HepG2 (cell line): Measurements from ENCODE around the gene DNAJA3. TPM values are rescaled to one million over a fixed set of nuclear protein-coding genes. Genes with fewer than 3 reads are reported as not detected.

ENCODE experiments used
- ATAC-seq: fragments of 200-7000 bp; cut with Tn5 transposase; 3 replicates; pipeline ENCODE4 v1.9.1; 2020; ENCODE audit warnings: mild to moderate bottlenecking, moderate library complexity
- BruUV-seq: library from RNA; stranded (reverse); fragments of 400-500 nt; replicated peaks from 2 replicates; lab custom pipeline; 2021; lab: Mats Ljungman, UMichigan
- CTCF ChIA-PET: fragments of 300-600 bp; formaldehyde crosslinking; extraction: SDS; loops from one replicate; lab custom pipeline; 2021; ENCODE audit warnings: low total read pairs, inconsistent platforms, low intra/inter-chr PET ratio; lab: Yijun Ruan, JAX
- POLR2A ChIA-PET: fragments of 350-600 bp; sonication (Branson Sonifier 250); formaldehyde crosslinking; loops from one replicate; lab custom pipeline; 2020; ENCODE audit warnings: antibody characterized with exemption, inconsistent platforms; lab: Yijun Ruan, JAX
- DNase-seq: peaks from one replicate; pipeline ENCODE4 v3.0.0-alpha.2; 2015; ENCODE audit warnings: low spot score
- FAIRE-seq: peaks from 3 replicates; lab custom pipeline; 2011; peaks lifted over from hg19 to GRCh38; lab: Jason Lieb, UNC
- H2AFZ ChIP-seq: one replicate; pipeline ENCODE4 v1.6.1; 2011; ENCODE audit warnings: low read length, inconsistent platforms
- H3K27ac ChIP-seq: fragments of 300-600 bp; 3 replicates; pipeline ENCODE4 v1.8.0; 2011; ENCODE audit warnings: mixed run types, mild to moderate bottlenecking, mixed read lengths, low read length, inconsistent platforms; ENCODE audit not compliant: insufficient read depth; ENCODE audit errors: extremely low read length
- H3K27me3 ChIP-seq, 2 experiments: fragments of 200-600 bp in 1 of 2; 2 replicates in 1 of 2; 3 replicates in 1 of 2; pipeline versions ENCODE4 v1.6.0 to v1.8.0; 2011; ENCODE audit warnings: low read length in 2 of 2, mild to moderate bottlenecking in 2 of 2, moderate library complexity in 2 of 2, inconsistent platforms in 1 of 2; ENCODE audit not compliant: insufficient read depth in 2 of 2, control insufficient read depth in 1 of 2
- H3K36me3 ChIP-seq, 2 experiments: fragments of 200-600 bp in 1 of 2; replicated peaks in 1 of 2; 2 replicates in 1 of 2; 3 replicates in 1 of 2; pipeline versions ENCODE4 v1.5.1 to v1.8.0; 2011; ENCODE audit warnings: low read length in 2 of 2, inconsistent platforms in 1 of 2; ENCODE audit not compliant: insufficient read depth in 2 of 2, control insufficient read depth in 1 of 2
- H3K4me1 ChIP-seq: 2 replicates; pipeline ENCODE4 v1.5.1; 2012; ENCODE audit warnings: low read length, inconsistent platforms; ENCODE audit not compliant: insufficient read depth
- H3K4me2 ChIP-seq: 2 replicates; pipeline ENCODE4 v1.6.0; 2011; ENCODE audit warnings: low read depth, low read length, inconsistent platforms
- H3K4me3 ChIP-seq, 3 experiments: fragments of 200-600 bp in 1 of 3; sonication (generic), shearing (Covaris generic) in 1 of 3; replicated peaks in 1 of 3; 2 replicates each; pipeline ENCODE4 v1.5.1; 2011 to 2016; ENCODE audit warnings: low read length in 3 of 3, inconsistent platforms in 2 of 3, low read depth in 2 of 3, mild to moderate bottlenecking in 2 of 3, control low read depth in 1 of 3, mixed read lengths in 1 of 3; ENCODE audit not compliant: insufficient read depth in 1 of 3
- H3K79me2 ChIP-seq: one replicate; pipeline ENCODE4 v1.6.1; 2011; ENCODE audit warnings: low read length, inconsistent platforms; ENCODE audit not compliant: insufficient read depth
- H3K9ac ChIP-seq: 2 replicates; pipeline ENCODE4 v1.6.0; 2011; ENCODE audit warnings: mild to moderate bottlenecking, low read depth, low read length, inconsistent platforms; ENCODE audit not compliant: insufficient read depth
- H3K9me3 ChIP-seq: 2 replicates; pipeline ENCODE4 v1.5.1; 2012; ENCODE audit warnings: mild to moderate bottlenecking, low read length
- H4K20me1 ChIP-seq: 2 replicates; pipeline ENCODE4 v1.6.0; 2011; ENCODE audit warnings: inconsistent platforms, mild to moderate bottlenecking, low read length, moderate library complexity; ENCODE audit not compliant: insufficient read depth
- BCL6 ChIP-seq: IDR thresholded peaks from 2 replicates; pipeline ENCODE4 v1.6.1; 2016; ENCODE audit warnings: missing genetic modification reagents, missing compliant biosample characterization
- FOXC1 ChIP-seq: sonication (generic); formaldehyde crosslinking; IDR thresholded peaks from 2 replicates; pipeline ENCODE4 v1.8.0; 2022; ENCODE audit warnings: mild to moderate bottlenecking, missing genetic modification reagents, borderline replicate concordance
- MIXL1 ChIP-seq: IDR thresholded peaks from 2 replicates; pipeline ENCODE4 v1.6.1; 2016
- PBX3 ChIP-seq: sonication (generic); formaldehyde crosslinking; IDR thresholded peaks from 2 replicates; pipeline ENCODE4 v1.8.1; 2023; ENCODE audit warnings: missing genetic modification reagents, inconsistent platforms, borderline replicate concordance
- SCMH1 ChIP-seq: sonication (generic); formaldehyde crosslinking; IDR thresholded peaks from 2 replicates; pipeline ENCODE4 v1.9.0; 2021; ENCODE audit warnings: missing genetic modification reagents, mild to moderate bottlenecking, borderline replicate concordance
- ZNF12 ChIP-seq: sonication (generic); formaldehyde crosslinking; IDR thresholded peaks from 2 replicates; pipeline ENCODE4 v1.5.0; 2020; ENCODE audit warnings: missing genetic modification reagents
- ZNF547 ChIP-seq: sonication (generic); formaldehyde crosslinking; IDR thresholded peaks from 2 replicates; pipeline ENCODE4 v1.5.1; 2020; ENCODE audit warnings: mild to moderate bottlenecking, missing genetic modification reagents
- WGBS: methylation state at CpG from one replicate; pipeline ENCODE4 v1.1.6; 2017; ENCODE audit warnings: low lambda C conversion rate; 5-methylcytosine and 5-hydroxymethylcytosine counted together
- in situ Hi-C: cut with HindIII; loops from 2 replicates; pipeline ENCODE4 v1.10.0; 2017; ENCODE audit warnings: low pct_unique_long_range_greater_than_20kb; ENCODE audit not compliant: extremely low pct_ligation_motif_present
- intact Hi-C: fragments of 100-400 bp; cut with micrococcal nuclease; formaldehyde crosslinking; loops from one replicate; pipeline ENCODE4 v1.10.0; 2022; ENCODE audit not compliant: unreplicated experiment
- polyA plus RNA-seq, 8 experiments: library from polyadenylated mRNA; depleted of rRNA in 3 of 8; stranded (reverse) in 7 of 8; unstranded in 1 of 8; fragments of >200 nt; fragmentation: Illumina TruSeq in 4 of 8; extraction: Trizol in 4 of 8; gene quantifications; 2 replicates each; pipeline versions ENCODE4 v1.2.1 to v1.2.3, GENCODE V29; 2011 to 2016; ENCODE audit warnings: low read depth in 4 of 8, missing spikeins in 1 of 8, mixed read lengths in 1 of 8; ENCODE audit not compliant: insufficient read depth in 1 of 8
- total RNA-seq, 5 experiments: library from RNA; depleted of rRNA; stranded (reverse); fragments of >200 nt; fragmentation: Illumina TruSeq; extraction: Trizol; gene quantifications; 2 replicates each; pipeline ENCODE4 v1.2.3, GENCODE V29; 2016; ENCODE audit warnings: low read depth in 1 of 5

Gene DNAJA3
- total and polyA plus RNA-seq, 2 of the 13 experiments (the other 11 are each of a cell fraction or from before 2014, with no cell fraction given): 77.0 to 83.3 TPM

DNA sequence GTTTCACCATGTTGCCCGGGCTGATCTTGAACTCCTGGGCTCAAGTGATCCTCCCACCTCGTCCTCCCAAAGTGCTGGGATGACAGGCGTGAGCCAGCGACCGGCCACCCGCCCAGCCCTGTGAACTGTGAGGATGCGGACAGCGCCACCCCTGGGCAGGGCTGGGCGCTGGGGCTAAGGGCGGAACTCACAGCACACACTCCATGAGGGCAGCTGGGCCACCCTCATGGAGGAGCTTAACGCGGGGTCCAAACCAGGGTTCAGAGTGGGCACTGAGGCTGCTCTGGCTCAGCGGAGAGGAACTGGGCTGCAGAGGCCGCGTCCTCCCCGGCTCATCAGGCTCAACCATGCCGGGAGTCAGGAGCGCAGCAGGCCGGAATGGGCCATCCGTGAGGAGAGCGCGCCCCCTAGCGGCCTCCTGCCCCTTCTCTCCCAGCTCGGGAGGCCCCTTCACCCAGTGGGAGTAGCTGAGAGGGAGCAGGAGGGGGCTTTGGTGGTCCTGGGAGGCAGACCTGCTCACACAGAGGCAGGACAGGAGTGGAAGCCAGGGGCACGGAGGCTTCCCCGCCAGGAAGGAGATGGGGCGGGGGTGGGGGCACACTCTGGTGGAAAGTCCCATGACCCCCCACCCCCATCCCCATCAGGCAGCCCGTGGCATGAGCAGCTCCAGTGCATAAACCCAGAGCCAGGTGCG, 23.1 kb upstream of the DNAJA3 start (continued):
- TF ChIP-seq PBX3 (CRISPR knock-in tag): no peak

DNA sequence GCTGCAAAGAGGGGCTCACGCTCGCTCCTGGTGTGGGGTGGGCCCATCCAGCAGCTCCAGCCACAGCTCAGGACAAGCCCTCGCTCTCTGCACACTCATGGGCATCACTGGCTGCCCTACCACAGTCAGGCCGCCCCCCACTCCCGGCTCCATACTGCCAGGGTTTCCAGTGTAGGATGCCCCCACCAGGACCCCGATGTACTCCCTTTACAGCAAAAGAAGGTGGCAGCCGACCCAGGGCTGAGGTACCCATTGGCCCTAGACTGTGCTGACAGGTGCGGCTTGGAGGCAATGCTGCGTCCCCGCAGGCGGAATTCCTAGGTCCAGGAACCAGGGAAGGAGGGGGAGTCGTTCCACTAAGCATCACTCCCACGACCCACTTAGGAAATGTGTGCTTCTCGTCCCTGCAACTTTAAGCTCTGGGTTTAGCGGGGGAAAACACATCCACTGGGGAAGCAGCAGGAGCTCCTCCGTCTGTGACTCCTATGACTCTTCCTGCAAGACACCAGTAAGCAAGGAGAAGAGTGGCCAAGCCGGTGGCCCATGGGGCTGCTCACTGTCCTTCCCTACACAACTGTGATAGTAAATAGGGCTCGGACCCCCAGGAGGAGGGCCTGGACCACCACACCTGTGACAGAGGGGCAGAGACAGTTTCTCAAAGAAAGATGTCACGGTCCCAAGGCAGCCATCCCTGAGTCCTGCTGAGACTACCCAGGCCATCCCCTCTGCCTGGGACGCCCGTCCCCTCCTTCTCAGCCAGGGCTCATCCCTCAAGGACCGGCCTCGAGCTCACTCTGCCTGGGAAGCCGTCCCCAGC, 22.3 kb upstream of the DNAJA3 start:
- intact Hi-C loops: no loop called here
- in situ Hi-C loops: no loop called here
- Histone ChIP-seq H3K4me3 (no peak overlapping the region), H3K9ac (no peak overlapping the region), H3K27ac (no peak overlapping the region), H3K36me3 (peaks cover 1 to 20% of the 10 kb centered on the region in 2 experiments; a peak in 4 of 5 replicates), H3K4me2 (no peak overlapping the region), H3K4me1 (peaks cover 23% of the 10 kb centered on the region), H3K9me3 (no peaks in the 10 kb centered on the region), H3K79me2 (no peaks in the 10 kb centered on the region), H2AFZ (no peak overlapping the region), H4K20me1 (no peaks in the 10 kb centered on the region), H3K27me3 (no peaks in the 10 kb centered on the region)
- DNase-seq (no peak), ATAC-seq (no peak), FAIRE-seq (no peak)
- no TSS peak for BruUV-seq
- CTCF ChIA-PET: interaction anchor here (0.8 to 4.8 kb wide), 6 partner anchors 30 to 149 kb away, joined by 3 to 92 read pairs (median 3); no protein-coding TSS in a partner anchor
- POLR2A ChIA-PET: interaction anchor here (0.8 to 1.7 kb wide), 6 partner anchors 23 to 58 kb away, joined by 3 to 17 read pairs (median 5); partner anchors contain the start of gene PAM16
- TF ChIP-seq ZNF547: no peak
- TF ChIP-seq SCMH1 (CRISPR knock-in tag): no peak
- no peak for TF ChIP-seq FOXC1
- TF ChIP-seq MIXL1 (CRISPR knock-in tag): no peak
- TF ChIP-seq BCL6 (CRISPR knock-in tag): no peak
- TF ChIP-seq ZNF12 (CRISPR knock-in tag): no peak
- WGBS: 96% methylated on average over 10 of the region's 24 CpGs
